ENCODE data around the gene RABGAP1. TPM values are rescaled to one million over a fixed set of nuclear protein-coding genes. Genes with fewer than 3 reads are reported as not detected.

Gene RABGAP1
- total and polyA plus RNA-seq, 8 donors: 52.6 to 85.9 (median 76.2) TPM

- DNase-seq (no peak), ATAC-seq (no peak)
- no peak overlapping the region for H3K27ac ChIP-seq
- H3K9me3 ChIP-seq: no peaks in the 10 kb centered on the region
- peaks cover 0 to 48% of the 10 kb centered on the region in 2 donors for H3K36me3 ChIP-seq
- intact Hi-C loops (cut with DNase I): no loop called here
- H3K4me3 ChIP-seq: no peak overlapping the region
- TF ChIP-seq CTCF (IDR thresholded peaks at IDR 0.05): no peak
- no peaks in the 10 kb centered on the region for H3K27me3 ChIP-seq
- H3K4me1 ChIP-seq: no peaks in the 10 kb centered on the region
Measured at GRCh38 chr9:123109540-123110279, 168.9 kb downstream of the RABGAP1 start.

GRCh38 chr9:123111427-123112014 lies 170.7 kb downstream of the RABGAP1 start:
- Histone ChIP-seq H3K9me3 (no peaks in the 10 kb centered on the region), H3K36me3 (peaks cover 0 to 30% of the 10 kb centered on the region in 2 donors), H3K27ac (no peak overlapping the region), H3K4me1 (no peaks in the 10 kb centered on the region), H3K4me3 (no peak overlapping the region), H3K27me3 (no peaks in the 10 kb centered on the region)
- TF ChIP-seq CTCF (IDR thresholded peaks at IDR 0.05): no peak
- intact Hi-C loops (cut with DNase I): no loop called here
- DNase-seq (peak in 2 of 4 donors; percentile 47 to 70), ATAC-seq (peak; percentile 85)

GRCh38 chr9:123112015-123112975 lies 171.5 kb downstream of the RABGAP1 start:
- H3K9me3 ChIP-seq: no peaks in the 10 kb centered on the region

GRCh38 chr9:123113185-123113584 lies 172.4 kb downstream of the RABGAP1 start:
- Histone ChIP-seq H3K27ac (no peak overlapping the region), H3K4me1 (no peaks in the 10 kb centered on the region), H3K4me3 (no peak overlapping the region), H3K27me3 (no peaks in the 10 kb centered on the region), H3K36me3 (peaks cover 0 to 13% of the 10 kb centered on the region in 2 donors), H3K9me3 (no peaks in the 10 kb centered on the region)
- intact Hi-C loops (cut with DNase I): no loop called here
- DNase-seq (no peak), ATAC-seq (no peak)
- TF ChIP-seq CTCF (IDR thresholded peaks at IDR 0.05): no peak

More at GRCh38 chr9:123112015-123112975, 171.5 kb downstream of the RABGAP1 start:
- peaks cover 0 to 22% of the 10 kb centered on the region in 2 donors for H3K36me3 ChIP-seq
- no peak overlapping the region for H3K27ac ChIP-seq
- no peaks in the 10 kb centered on the region for H3K4me1 ChIP-seq
- no peaks in the 10 kb centered on the region for H3K27me3 ChIP-seq
- intact Hi-C loops (cut with DNase I): no loop called here
- ATAC-seq (peak; percentile 46), DNase-seq (peak in 1 of 4 donors; percentile 77)
- no peak for TF ChIP-seq CTCF (IDR thresholded peaks at IDR 0.05)
- no peak overlapping the region for H3K4me3 ChIP-seq
